ENCODE measurements around the gene MAP3K9.

Gene MAP3K9

DNA sequence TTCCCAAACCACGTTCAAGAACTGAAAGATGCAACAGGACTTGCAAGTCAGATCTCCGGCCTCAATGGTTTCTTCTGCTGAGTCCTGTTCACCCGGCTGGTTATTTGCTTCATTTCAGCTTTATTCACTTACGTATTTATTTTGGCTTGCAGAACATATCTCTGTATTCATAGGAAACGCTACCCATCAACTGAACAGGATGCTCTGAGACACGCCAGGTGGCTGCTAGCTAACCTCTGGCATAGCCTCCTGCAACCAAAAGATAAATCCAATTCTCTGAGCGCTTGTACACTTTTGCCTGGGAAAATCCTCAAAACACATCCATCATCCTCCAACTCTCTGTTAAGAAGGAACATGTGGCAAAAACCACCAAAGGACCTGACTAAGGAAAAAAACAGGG is 17.3 kb downstream of the MAP3K9 start:
- Histone ChIP-seq H4K91ac (ENCODE audit: low read depth, low read length) (no peak overlapping the region), H3K27ac (ENCODE audit: low read depth, low read length) (no peak overlapping the region), H3K4ac (ENCODE audit: low read depth, low read length) (no peak overlapping the region)

DNA sequence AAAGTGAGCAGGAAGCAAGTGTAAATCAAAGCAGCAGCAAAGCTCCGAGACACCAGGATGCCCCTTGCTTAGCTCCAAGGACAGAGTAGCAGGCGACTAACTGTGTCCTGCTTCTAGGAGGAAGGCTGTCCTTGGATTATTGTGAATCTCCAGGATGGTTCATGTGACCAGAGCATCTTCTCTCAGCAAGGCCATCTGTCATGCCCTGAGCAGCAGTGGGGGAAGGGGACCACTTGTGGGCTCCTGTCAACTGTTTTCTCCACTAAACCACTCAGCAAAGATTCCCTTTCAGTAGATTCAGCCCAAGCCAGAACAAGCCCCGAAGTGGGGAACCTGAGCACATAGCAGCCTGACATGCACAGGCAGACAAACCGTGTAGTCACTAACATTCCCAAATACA is 19.4 kb downstream of the MAP3K9 start:
- Histone ChIP-seq H2AK5ac (ENCODE audit: low read length) (no peak overlapping the region), H3K9me3 (ENCODE audit: insufficient read depth, low read depth, low read length) (no peaks in the 10 kb centered on the region), H2BK120ac (ENCODE audit: insufficient read depth, low read length, poor library complexity) (no peak overlapping the region), H4K91ac (ENCODE audit: low read depth, low read length) (no peak overlapping the region), H4K8ac (ENCODE audit: low read depth, low read length) (no peak overlapping the region), H2BK5ac (ENCODE audit: low read depth, low read length, poor library complexity) (no peak overlapping the region), H3K4me1 (ENCODE audit: control insufficient read depth in 1 of 2, insufficient read depth in 2 of 2, low read length in 2 of 2) (no peaks in the 10 kb centered on the region), H3K79me2 (ENCODE audit: control insufficient read depth, insufficient read depth, low read length, poor library complexity) (no peaks in the 10 kb centered on the region), H3K9ac (ENCODE audit: low read length) (peak overlapping the region; percentile 41), H3K14ac (ENCODE audit: low read length) (no peak overlapping the region), H4K12ac (ENCODE audit: low read depth, low read length) (no peak overlapping the region), H3K79me1 (ENCODE audit: low read length) (no peaks in the 10 kb centered on the region), H3K23ac (ENCODE audit: low read length) (no peak overlapping the region), H3K4me3 (ENCODE audit: low read depth, low read length) (no peak overlapping the region), H2BK12ac (ENCODE audit: low read length) (no peak overlapping the region), H3K27ac (ENCODE audit: low read depth, low read length) (no peak overlapping the region), H2AFZ (ENCODE audit: insufficient read depth, low read length, poor library complexity) (no peak overlapping the region), H3K4me2 (ENCODE audit: low read length) (no peak overlapping the region), H3K18ac (ENCODE audit: low read length) (no peak overlapping the region), H3K36me3 (ENCODE audit: control insufficient read depth in 1 of 2, insufficient read depth in 2 of 2, low read length in 2 of 2) (peaks cover 5 to 19% of the 10 kb centered on the region in 2 experiments), H3K4ac (ENCODE audit: low read depth, low read length) (no peak overlapping the region), H3K27me3 (ENCODE audit: insufficient read depth, low read length) (no peaks in the 10 kb centered on the region)
- no peak for DNase-seq
- WGBS (ENCODE audit: extremely low coverage, insufficient coverage, insufficient read length), result no CpG with 5 or more reads among the region's 4 CpGs

More for the DNA sequence above, 17.3 kb downstream of the MAP3K9 start:
- no peak overlapping the region for H3K23ac ChIP-seq (ENCODE audit: low read length)
- H3K4me3 ChIP-seq (ENCODE audit: low read depth, low read length), result no peak overlapping the region
- no peak overlapping the region for H2BK120ac ChIP-seq (ENCODE audit: insufficient read depth, low read length, poor library complexity)
- H3K79me2 ChIP-seq (ENCODE audit: control insufficient read depth, insufficient read depth, low read length, poor library complexity), result no peaks in the 10 kb centered on the region
- H2AFZ ChIP-seq (ENCODE audit: insufficient read depth, low read length, poor library complexity), result no peak overlapping the region
- H3K4me2 ChIP-seq (ENCODE audit: low read length), result no peak overlapping the region
- H3K9me3 ChIP-seq (ENCODE audit: insufficient read depth, low read depth, low read length), result no peaks in the 10 kb centered on the region
- H2AK5ac ChIP-seq (ENCODE audit: low read length), result no peak overlapping the region
- no peaks in the 10 kb centered on the region for H3K27me3 ChIP-seq (ENCODE audit: insufficient read depth, low read length)
- no CpG with 5 or more reads among the region's 7 CpGs for WGBS (ENCODE audit: extremely low coverage, insufficient coverage, insufficient read length)
- H3K36me3 ChIP-seq (ENCODE audit: control insufficient read depth in 1 of 2, insufficient read depth in 2 of 2, low read length in 2 of 2), result peaks cover 5 to 16% of the 10 kb centered on the region in 2 experiments
- no peak for DNase-seq
- no peaks in the 10 kb centered on the region for H3K4me1 ChIP-seq (ENCODE audit: control insufficient read depth in 1 of 2, insufficient read depth in 2 of 2, low read length in 2 of 2)
- H3K79me1 ChIP-seq (ENCODE audit: low read length), result no peaks in the 10 kb centered on the region
- no peak overlapping the region for H2BK12ac ChIP-seq (ENCODE audit: low read length)
- no peak overlapping the region for H2BK5ac ChIP-seq (ENCODE audit: low read depth, low read length, poor library complexity)
- no peak overlapping the region for H4K12ac ChIP-seq (ENCODE audit: low read depth, low read length)
- no peak overlapping the region for H3K18ac ChIP-seq (ENCODE audit: low read length)
- no peak overlapping the region for H4K8ac ChIP-seq (ENCODE audit: low read depth, low read length)
- no peak overlapping the region for H3K9ac ChIP-seq (ENCODE audit: low read length)
- H3K14ac ChIP-seq (ENCODE audit: low read length), result no peak overlapping the region

DNA sequence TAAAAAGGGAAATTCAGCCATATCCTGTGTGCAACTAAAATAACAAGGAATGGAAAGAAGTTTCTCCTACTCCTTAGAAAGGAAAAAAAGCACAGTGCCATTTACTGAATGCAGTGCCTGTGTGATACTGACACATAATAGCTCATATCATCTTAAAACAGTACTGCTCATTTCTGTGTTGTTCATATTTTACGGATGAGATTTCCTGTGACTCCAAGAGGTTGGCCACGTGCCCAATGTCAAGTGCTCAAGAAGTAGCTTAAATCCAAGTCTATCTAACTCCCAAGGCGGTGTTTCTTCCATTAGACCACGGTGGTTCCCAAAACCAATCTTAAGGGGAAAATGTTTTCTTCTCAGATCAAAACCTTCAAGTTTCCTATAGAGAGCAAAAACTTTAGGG is 20.0 kb downstream of the MAP3K9 start:
- H3K27me3 ChIP-seq (ENCODE audit: insufficient read depth, low read length), result no peaks in the 10 kb centered on the region
- H3K9me3 ChIP-seq (ENCODE audit: insufficient read depth, low read depth, low read length), result no peaks in the 10 kb centered on the region
- no peak overlapping the region for H3K4me2 ChIP-seq (ENCODE audit: low read length)
- H3K79me1 ChIP-seq (ENCODE audit: low read length), result no peaks in the 10 kb centered on the region
- H3K14ac ChIP-seq (ENCODE audit: low read length), result no peak overlapping the region
- H2AFZ ChIP-seq (ENCODE audit: insufficient read depth, low read length, poor library complexity), result no peak overlapping the region
- no peak overlapping the region for H3K23ac ChIP-seq (ENCODE audit: low read length)
- H3K27ac ChIP-seq (ENCODE audit: low read depth, low read length), result no peak overlapping the region
- H3K4me3 ChIP-seq (ENCODE audit: low read depth, low read length), result no peak overlapping the region
- H3K79me2 ChIP-seq (ENCODE audit: control insufficient read depth, insufficient read depth, low read length, poor library complexity), result no peaks in the 10 kb centered on the region
- no peak overlapping the region for H2BK5ac ChIP-seq (ENCODE audit: low read depth, low read length, poor library complexity)
- no peak overlapping the region for H4K8ac ChIP-seq (ENCODE audit: low read depth, low read length)
- no peak overlapping the region for H3K18ac ChIP-seq (ENCODE audit: low read length)
- no peak overlapping the region for H2BK120ac ChIP-seq (ENCODE audit: insufficient read depth, low read length, poor library complexity)
- no CpG with 5 or more reads among the region's 4 CpGs for WGBS (ENCODE audit: extremely low coverage, insufficient coverage, insufficient read length)
- H4K12ac ChIP-seq (ENCODE audit: low read depth, low read length), result no peak overlapping the region
- H4K91ac ChIP-seq (ENCODE audit: low read depth, low read length), result no peak overlapping the region
- H2AK5ac ChIP-seq (ENCODE audit: low read length), result no peak overlapping the region
- H3K4me1 ChIP-seq (ENCODE audit: control insufficient read depth in 1 of 2, insufficient read depth in 2 of 2, low read length in 2 of 2), result no peaks in the 10 kb centered on the region
- peaks cover 5 to 19% of the 10 kb centered on the region in 2 experiments for H3K36me3 ChIP-seq (ENCODE audit: control insufficient read depth in 1 of 2, insufficient read depth in 2 of 2, low read length in 2 of 2)
- H3K9ac ChIP-seq (ENCODE audit: low read length), result no peak overlapping the region
- no peak overlapping the region for H3K4ac ChIP-seq (ENCODE audit: low read depth, low read length)
- DNase-seq, result no peak
- no peak overlapping the region for H2BK12ac ChIP-seq (ENCODE audit: low read length)

DNA sequence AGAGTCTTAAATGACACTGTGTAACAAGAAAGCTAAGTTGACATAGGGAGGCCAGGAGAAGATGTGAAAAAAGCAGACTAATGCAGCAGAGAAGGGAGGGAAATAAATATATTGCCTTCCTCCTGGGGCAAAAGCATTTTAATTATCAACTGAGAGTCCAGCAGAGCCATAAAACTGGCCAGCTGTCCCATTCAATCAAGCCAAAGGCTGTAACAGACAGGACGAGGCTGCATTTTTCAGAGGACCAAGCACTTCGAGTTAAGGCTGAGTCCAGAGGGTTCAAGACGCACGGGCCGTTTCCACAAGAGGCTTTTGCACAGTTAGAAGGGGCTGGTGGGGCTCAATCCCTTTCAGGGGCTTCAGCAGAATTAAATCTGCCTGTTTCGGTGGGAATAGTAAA is 20.4 kb downstream of the MAP3K9 start:
- H2BK120ac ChIP-seq (ENCODE audit: insufficient read depth, low read length, poor library complexity), result no peak overlapping the region
- H3K4me2 ChIP-seq (ENCODE audit: low read length), result no peak overlapping the region
- H2AK5ac ChIP-seq (ENCODE audit: low read length), result no peak overlapping the region
- H3K79me1 ChIP-seq (ENCODE audit: low read length), result no peaks in the 10 kb centered on the region
- no peaks in the 10 kb centered on the region for H3K9me3 ChIP-seq (ENCODE audit: insufficient read depth, low read depth, low read length)
- H2BK5ac ChIP-seq (ENCODE audit: low read depth, low read length, poor library complexity), result no peak overlapping the region
- H3K4me3 ChIP-seq (ENCODE audit: low read depth, low read length), result no peak overlapping the region
- WGBS (ENCODE audit: extremely low coverage, insufficient coverage, insufficient read length), result no CpG with 5 or more reads among the region's 6 CpGs
- no peaks in the 10 kb centered on the region for H3K79me2 ChIP-seq (ENCODE audit: control insufficient read depth, insufficient read depth, low read length, poor library complexity)
- H3K23ac ChIP-seq (ENCODE audit: low read length), result no peak overlapping the region
- no peak overlapping the region for H4K91ac ChIP-seq (ENCODE audit: low read depth, low read length)
- H4K8ac ChIP-seq (ENCODE audit: low read depth, low read length), result no peak overlapping the region
- no peak overlapping the region for H2AFZ ChIP-seq (ENCODE audit: insufficient read depth, low read length, poor library complexity)
- no peak overlapping the region for H3K27ac ChIP-seq (ENCODE audit: low read depth, low read length)
- no peak overlapping the region for H3K14ac ChIP-seq (ENCODE audit: low read length)
- peaks cover 5 to 19% of the 10 kb centered on the region in 2 experiments for H3K36me3 ChIP-seq (ENCODE audit: control insufficient read depth in 1 of 2, insufficient read depth in 2 of 2, low read length in 2 of 2)
- H3K18ac ChIP-seq (ENCODE audit: low read length), result no peak overlapping the region
- H3K4ac ChIP-seq (ENCODE audit: low read depth, low read length), result no peak overlapping the region
- no peak for DNase-seq
- H3K4me1 ChIP-seq (ENCODE audit: control insufficient read depth in 1 of 2, insufficient read depth in 2 of 2, low read length in 2 of 2), result no peaks in the 10 kb centered on the region
- H4K12ac ChIP-seq (ENCODE audit: low read depth, low read length), result no peak overlapping the region
- H3K27me3 ChIP-seq (ENCODE audit: insufficient read depth, low read length), result no peaks in the 10 kb centered on the region
- no peak overlapping the region for H3K9ac ChIP-seq (ENCODE audit: low read length)
- H2BK12ac ChIP-seq (ENCODE audit: low read length), result no peak overlapping the region
